Cortex of kidney (tissue), 1 donor: ENCODE data around the gene ARMC7.

ENCODE experiments used
- DNase-seq: peaks from one replicate; lab custom pipeline; 2025; lab: John Stamatoyannopoulos, UW

The ARMC7 gene

GRCh38 chr17:75078284-75079022, 31.3 kb upstream of the ARMC7 start:
- DNase-seq: no peak

DNA sequence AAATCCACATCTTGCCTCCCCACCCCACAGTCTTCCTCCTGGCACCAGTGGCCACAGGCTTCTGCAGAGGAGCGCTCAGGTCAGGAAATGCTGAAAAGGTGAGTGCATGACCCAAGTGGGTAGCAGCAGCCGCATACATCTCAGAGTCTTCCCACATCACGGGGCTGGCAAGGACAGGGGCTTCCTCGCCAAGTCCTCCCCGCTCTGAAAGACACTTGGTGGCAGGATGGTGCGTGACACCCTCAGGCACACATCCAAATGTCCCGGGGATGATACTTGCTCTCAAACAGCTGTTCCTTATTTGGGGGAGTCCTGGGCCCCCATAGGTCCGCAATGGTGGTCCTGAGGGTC, 30.8 kb upstream of the ARMC7 start:
- DNase-seq: no peak

DNA sequence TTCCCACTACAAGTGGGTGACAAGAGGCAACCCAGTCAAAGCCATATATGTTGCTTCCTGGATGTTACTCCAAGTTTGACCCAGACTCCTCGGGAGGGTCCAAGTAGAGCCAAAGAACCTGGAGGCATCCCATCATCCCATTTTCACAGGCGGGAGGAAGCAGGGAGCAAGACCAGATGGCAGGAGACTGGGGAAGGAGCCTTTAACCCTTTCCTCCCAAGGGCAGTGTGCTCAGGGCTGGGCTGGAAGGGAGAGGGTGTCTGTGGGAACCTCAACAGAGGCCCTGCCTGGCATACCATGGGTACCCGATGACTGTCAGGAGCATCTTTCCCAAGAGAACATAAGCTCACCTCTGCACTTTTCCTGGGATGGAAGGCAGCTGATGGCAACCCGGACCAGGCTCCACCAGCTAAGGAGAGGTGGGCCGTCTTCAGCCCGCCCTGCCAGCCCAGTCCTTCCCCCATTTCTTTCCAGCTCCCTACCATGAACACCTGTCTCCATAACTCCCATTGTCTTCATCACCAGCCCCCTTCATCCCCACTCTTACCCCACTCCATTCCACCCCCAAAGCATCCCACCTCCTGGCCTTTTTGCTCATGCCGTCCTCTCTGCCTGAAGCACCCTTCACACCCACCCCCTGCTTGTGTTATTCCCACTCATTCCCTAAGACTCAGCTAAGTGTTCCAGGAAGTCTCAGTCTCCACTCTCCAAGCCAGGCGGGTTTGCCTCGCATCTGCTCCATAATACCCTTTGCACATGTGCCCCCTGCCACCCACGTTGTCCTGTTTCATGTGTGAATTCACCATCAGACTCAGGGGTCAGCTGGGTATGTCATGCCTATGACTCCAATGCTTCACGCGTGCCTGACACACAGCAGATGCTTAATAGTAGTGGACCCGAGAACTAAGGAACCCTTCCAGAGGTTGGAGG, 27.9 kb upstream of the ARMC7 start:
- DNase-seq: no peak

- no peak for DNase-seq
Measured at GRCh38 chr17:75082683-75083082, 27.1 kb upstream of the ARMC7 start.

DNA sequence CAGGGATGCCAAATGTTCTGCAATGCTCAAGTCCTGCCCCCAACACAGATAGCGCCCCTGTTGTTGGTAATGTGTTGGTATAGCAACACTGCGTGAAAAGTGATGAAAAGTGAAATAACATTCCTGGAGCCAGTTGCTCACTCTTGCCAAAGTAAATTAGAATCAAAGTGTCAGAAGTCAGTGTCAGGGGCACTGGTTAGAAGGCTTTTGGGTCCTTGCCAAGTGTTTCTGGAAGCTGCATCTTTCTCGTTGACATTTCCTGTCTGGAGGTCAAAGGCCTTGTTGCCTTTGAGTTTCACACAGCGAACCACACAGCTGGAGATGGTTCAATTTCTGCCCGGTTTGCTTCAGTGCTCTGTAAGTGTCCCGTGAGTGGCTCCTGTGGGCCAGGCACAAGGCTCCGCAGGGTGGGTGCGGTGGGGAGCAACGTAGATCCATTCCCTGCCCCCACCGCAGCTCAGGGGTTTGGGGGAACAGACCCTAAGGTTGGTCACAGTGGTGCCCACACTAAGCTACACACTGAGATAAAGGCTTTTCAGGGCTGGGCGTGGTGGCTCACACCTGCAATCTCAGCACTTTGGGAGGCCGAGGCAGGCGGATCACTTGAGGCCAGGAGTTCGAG, 25.6 kb upstream of the ARMC7 start:
- DNase-seq: no peak

GRCh38 chr17:75086496-75087181, 23.1 kb upstream of the ARMC7 start:
- DNase-seq: no peak

DNA sequence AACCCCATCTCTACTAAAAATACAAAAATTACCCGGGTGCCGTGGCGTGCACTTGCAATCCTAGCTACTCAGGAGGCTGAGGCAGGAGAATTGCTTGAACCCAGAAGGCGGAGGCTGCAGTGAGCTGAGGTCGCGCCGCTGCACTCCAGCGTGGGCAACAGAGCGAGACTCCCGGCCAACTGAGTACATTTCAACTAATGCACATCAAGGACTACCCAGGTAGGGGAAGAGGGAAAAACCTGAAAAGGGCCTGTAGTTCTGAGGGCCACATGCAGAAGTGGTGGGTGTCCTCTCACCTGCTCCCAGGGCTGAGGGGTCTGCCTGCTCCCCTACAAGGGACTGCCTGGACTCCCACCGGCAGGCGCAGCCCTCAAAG, 22.6 kb upstream of the ARMC7 start:
- no peak for DNase-seq

DNA sequence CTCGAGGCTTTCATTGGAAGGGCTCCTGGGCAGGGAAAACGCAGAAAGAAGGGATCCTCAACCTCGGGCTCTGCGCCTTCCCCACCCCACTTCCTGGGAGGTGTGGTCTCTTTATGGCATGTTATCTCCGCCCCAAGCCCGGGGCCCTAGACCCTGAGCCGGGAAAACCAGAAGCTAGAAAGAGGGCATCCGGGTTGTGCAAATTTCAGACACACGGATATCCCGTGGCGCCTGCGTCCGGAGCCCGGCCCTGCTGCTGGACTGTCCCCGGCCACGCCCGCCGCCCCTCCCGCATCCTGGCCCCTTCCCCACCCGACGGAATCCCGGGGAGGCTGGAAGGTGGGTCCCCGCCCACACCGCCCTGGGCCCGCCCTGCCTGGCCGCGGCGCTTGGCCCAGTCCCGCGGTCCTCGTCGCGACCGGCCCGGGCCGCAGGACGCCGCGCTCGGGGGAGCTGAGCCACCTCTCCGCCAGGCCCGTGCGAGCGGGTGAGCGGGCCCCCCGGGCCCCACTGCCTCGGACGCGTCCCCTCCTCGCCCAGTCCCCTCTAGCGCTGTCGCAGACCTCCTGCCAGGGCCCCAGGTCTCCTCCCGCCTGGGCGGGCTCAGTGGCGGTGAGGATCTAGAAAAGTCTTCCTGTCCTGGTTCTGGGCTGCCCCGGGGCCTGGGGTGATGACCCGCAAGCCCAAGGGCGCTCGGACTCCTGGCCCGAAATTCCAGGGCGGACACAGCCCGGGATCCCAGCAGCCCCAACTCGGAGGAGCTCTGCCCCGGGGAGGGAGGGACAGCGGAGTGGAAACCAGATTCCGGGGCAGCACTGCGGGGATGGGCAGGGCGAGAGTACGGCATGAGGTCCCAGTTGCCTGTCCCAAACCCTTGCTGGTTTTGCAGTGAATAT, 22.0 kb upstream of the ARMC7 start, which contains the start of gene SLC16A5:
Gene SLC16A5, plus strand, starts transcription at position 397 of the 896 bp plus-strand sequence. CDS start 5,683 bp downstream, outside the sequence.
- DNase-seq: no peak

DNA sequence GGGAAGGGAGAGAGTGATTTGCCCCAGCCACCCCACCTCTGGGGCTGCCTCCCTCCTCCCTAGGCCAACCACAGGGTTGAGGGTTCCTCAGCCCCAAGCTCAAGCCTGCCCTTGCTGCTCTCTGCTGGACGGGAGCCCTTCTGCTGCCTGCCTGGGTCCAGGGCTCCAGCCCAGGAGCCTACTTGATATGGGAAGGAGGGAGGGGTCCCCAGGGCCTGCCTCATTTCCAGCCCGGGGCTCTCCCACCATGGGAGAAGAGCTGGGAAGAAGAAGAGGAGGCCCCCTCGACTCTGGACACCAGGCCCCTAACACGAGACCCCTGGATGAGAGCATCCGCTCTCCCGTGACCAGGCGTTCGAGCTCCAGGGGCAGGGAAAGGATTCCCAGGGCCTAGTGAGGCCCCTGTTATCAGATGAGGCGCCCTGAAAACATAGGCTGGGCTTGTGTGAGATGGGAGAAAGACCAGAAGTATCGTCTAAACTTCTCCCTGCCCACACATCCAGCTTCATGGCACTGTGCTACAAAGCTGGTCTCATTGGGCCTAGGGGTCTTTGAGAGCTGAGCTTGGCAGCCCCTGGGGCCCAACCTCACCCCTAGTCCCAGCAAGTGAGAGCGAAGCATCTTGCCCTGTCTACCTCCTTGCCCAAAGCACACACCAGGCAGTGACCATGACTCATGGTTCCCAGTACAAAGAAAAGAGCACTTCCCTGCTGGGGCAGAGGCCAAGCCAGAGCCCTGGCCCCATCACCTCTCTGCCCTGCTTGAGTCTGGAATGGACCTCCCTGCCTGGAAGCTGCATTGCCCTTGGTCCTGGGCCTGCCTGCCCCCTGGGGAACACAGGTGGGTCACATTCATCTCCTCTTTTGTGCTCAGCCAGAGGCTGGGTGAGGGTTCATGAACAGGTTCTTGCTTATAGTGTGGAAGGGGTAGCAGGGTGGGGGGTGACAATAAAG, 21.0 kb upstream of the ARMC7 start:
- DNase-seq: no peak

GRCh38 chr17:75090871-75091854, 18.6 kb upstream of the ARMC7 start:
- DNase-seq: no peak

GRCh38 chr17:75091855-75092327, 17.9 kb upstream of the ARMC7 start:
- no peak for DNase-seq

GRCh38 chr17:75093548-75094158, 16.1 kb upstream of the ARMC7 start:
- no peak for DNase-seq

DNA sequence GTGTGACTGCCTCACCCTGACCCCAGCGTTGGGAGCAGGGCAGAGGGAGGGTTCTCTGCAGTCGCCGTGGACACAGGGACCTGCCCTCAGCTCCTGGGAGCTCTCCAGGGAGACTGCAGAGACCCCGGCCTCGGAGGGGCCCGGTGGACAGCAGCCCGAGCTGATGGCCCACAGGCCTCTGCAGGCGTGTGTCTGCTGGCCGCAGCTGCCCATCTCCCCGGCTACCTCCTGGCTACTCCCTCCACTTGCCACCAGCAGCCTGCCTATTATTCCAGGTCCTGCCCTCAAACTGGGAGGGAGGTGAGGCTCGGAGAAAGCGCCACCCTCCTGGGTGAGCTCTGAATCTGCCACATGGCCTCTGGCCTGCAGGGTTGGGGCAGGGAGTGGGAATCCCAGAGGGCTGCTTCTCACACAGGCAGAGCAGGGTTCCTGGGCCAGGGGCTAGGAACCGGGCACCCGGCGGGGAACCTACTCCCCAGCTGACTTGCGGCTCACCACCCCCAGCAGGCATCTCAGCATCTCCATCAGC, 14.8 kb upstream of the ARMC7 start:
- no peak for DNase-seq

GRCh38 chr17:75096082-75096625, 13.6 kb upstream of the ARMC7 start:
- DNase-seq: no peak

- DNase-seq: no peak
Measured at GRCh38 chr17:75097865-75098264, 11.9 kb upstream of the ARMC7 start.

GRCh38 chr17:75098861-75099260, 10.9 kb upstream of the ARMC7 start:
- DNase-seq: no peak

DNA sequence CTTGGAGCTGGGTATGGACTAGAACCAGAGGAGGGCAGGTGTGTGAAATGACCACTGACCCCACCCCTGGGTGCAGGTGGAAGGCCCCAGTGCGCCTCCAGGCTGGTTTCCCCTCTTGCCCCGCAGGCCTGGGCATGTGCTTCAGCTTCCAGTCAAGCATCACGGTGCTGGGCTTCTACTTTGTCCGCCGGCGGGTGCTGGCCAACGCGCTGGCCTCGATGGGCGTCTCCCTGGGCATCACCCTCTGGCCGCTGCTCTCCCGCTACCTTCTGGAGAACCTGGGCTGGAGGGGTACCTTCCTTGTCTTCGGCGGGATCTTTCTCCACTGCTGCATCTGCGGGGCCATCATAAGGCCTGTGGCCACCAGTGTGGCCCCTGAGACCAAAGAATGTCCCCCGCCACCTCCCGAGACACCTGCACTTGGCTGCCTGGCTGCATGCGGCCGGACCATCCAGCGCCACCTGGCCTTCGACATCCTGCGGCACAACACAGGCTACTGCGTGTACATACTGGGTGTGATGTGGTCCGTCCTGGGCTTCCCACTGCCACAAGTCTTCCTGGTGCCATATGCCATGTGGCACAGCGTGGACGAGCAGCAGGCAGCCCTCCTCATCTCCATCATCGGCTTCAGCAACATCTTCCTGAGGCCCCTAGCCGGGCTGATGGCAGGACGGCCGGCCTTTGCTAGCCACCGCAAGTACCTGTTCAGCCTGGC, 9.7 kb upstream of the ARMC7 start:
- DNase-seq: no peak
